Hematopoietic multipotent progenitor cell treated with erythropoietin and hydrocortisone succinate and interleukin-3 and kit ligand, for 4 days (in vitro differentiated cells): ENCODE results near the gene ITGA2.

ENCODE experiments used
- DNase-seq: peaks from one replicate; pipeline ENCODE4 v3.0.0-alpha.2; 2015

The ITGA2 gene

GRCh38 chr5:53066088-53066487 lies 76.9 kb downstream of the ITGA2 start:
- peak; percentile 54 for DNase-seq

GRCh38 chr5:53067641-53068040 lies 78.5 kb downstream of the ITGA2 start:
- no peak for DNase-seq

- DNase-seq: no peak
Observed at GRCh38 chr5:53068291-53068836, 79.2 kb downstream of the ITGA2 start.

- no peak for DNase-seq
Observed at GRCh38 chr5:53069626-53070025, 80.5 kb downstream of the ITGA2 start.

- DNase-seq: no peak
Observed at GRCh38 chr5:53071298-53071697, 82.1 kb downstream of the ITGA2 start.

- no peak for DNase-seq
Observed at GRCh38 chr5:53071738-53072137, 82.6 kb downstream of the ITGA2 start.

GRCh38 chr5:53073348-53073747 lies 84.2 kb downstream of the ITGA2 start:
- DNase-seq: peak; percentile 14

- DNase-seq: no peak
Observed at GRCh38 chr5:53076014-53076583, 86.9 kb downstream of the ITGA2 start.

- no peak for DNase-seq
Observed at GRCh38 chr5:53080271-53080670, 91.1 kb downstream of the ITGA2 start.

GRCh38 chr5:53083927-53084326 lies 94.8 kb downstream of the ITGA2 start:
- no peak for DNase-seq

- no peak for DNase-seq
Observed at GRCh38 chr5:53084546-53085255, 95.5 kb downstream of the ITGA2 start.

- no peak for DNase-seq
Observed at GRCh38 chr5:53087171-53087570, 98.0 kb downstream of the ITGA2 start.

GRCh38 chr5:53087621-53088121 lies 98.5 kb downstream of the ITGA2 start:
- no peak for DNase-seq

- DNase-seq: peak; percentile 70
Observed at GRCh38 chr5:53089481-53089991, 100.4 kb downstream of the ITGA2 start.

GRCh38 chr5:53090229-53090628 lies 101.1 kb downstream of the ITGA2 start:
- DNase-seq: no peak

GRCh38 chr5:53091289-53091688 lies 102.1 kb downstream of the ITGA2 start:
- DNase-seq: no peak

- no peak for DNase-seq
Observed at GRCh38 chr5:53092242-53092641, 103.1 kb downstream of the ITGA2 start.

- no peak for DNase-seq
Observed at GRCh38 chr5:53095217-53095616, 106.1 kb downstream of the ITGA2 start.

- DNase-seq: peak; percentile 80
Observed at GRCh38 chr5:53095931-53096525, 106.9 kb downstream of the ITGA2 start.

- no peak for DNase-seq
Observed at GRCh38 chr5:53099546-53099945, 110.4 kb downstream of the ITGA2 start.

GRCh38 chr5:53100606-53101005 lies 111.5 kb downstream of the ITGA2 start:
- DNase-seq: no peak

- DNase-seq: no peak
Observed at GRCh38 chr5:53105611-53106300, 116.6 kb downstream of the ITGA2 start.

- peak; percentile 39 for DNase-seq
Observed at GRCh38 chr5:53109056-53109442, 119.9 kb downstream of the ITGA2 start.
